B cell (primary cell): ENCODE data around the gene BSND. TPM values are rescaled to one million over a fixed set of nuclear protein-coding genes. Genes with fewer than 3 reads are reported as not detected.

ENCODE experiments used
- ATAC-seq: fragments of 200-7000 bp; cut with Tn5 transposase; one replicate; pipeline ENCODE4 v1.10.0; 2021; ENCODE audit warnings: low read depth, mild to moderate bottlenecking, moderate number of reproducible peaks, moderate library complexity
- CTCF ChIA-PET: fragments of 350-600 bp; sonication (Branson Sonifier 250); formaldehyde crosslinking; loops from one replicate; lab custom pipeline; 2021; ENCODE audit warnings: antibody characterized with exemption, inconsistent platforms; lab: Charles Lee
- POLR2A ChIA-PET: fragments of 350-600 bp; sonication (Branson Sonifier 250); formaldehyde crosslinking; loops from one replicate; lab custom pipeline; 2021; ENCODE audit warnings: antibody characterized with exemption; lab: Charles Lee
- DNase-seq: peaks from one replicate; pipeline ENCODE4 v3.0.0; 2013
- H2AFZ ChIP-seq: 2 replicates; pipeline ENCODE4 v1.6.1; 2012; ENCODE audit warnings: mild to moderate bottlenecking, low read depth, low read length; ENCODE audit not compliant: insufficient read depth, poor library complexity, severe bottlenecking
- H3K27ac ChIP-seq, 2 donors: 1 replicate in 1 of 2; 2 replicates in 1 of 2; pipeline ENCODE4 v1.5.1; 2012 to 2013; ENCODE audit warnings: low read length in 2 of 2, mild to moderate bottlenecking in 2 of 2, moderate library complexity in 1 of 2
- H3K27me3 ChIP-seq, 4 experiments: fragments of 200-600 bp in 1 of 4; sonication (generic) in 1 of 4; replicated peaks in 1 of 4; 1 replicate in 2 of 4; 2 replicates in 2 of 4; pipeline versions ENCODE4 v1.6.1 to v1.7.0; 2013 to 2016; ENCODE audit warnings: low read length in 3 of 4, mild to moderate bottlenecking in 2 of 4, mixed read lengths in 1 of 4, moderate library complexity in 1 of 4; ENCODE audit not compliant: insufficient read depth in 4 of 4, control insufficient read depth in 3 of 4; ENCODE audit errors: control extremely low read depth in 1 of 4
- H3K36me3 ChIP-seq, 2 experiments: replicated peaks in 1 of 2; 1 replicate in 1 of 2; 2 replicates in 1 of 2; pipeline versions ENCODE4 v1.6.1 to v1.7.1; 2013; ENCODE audit warnings: low read length in 1 of 2; ENCODE audit not compliant: insufficient read depth in 2 of 2, control insufficient read depth in 1 of 2; ENCODE audit errors: control extremely low read depth in 1 of 2, extremely low read depth in 1 of 2
- H3K4me1 ChIP-seq, 2 donors: fragments of 200-600 bp in 1 of 2; sonication (generic) in 1 of 2; 1 replicate in 1 of 2; 2 replicates in 1 of 2; pipeline versions ENCODE4 v1.5.1 to v1.6.1; 2013 to 2017; ENCODE audit warnings: low read length in 2 of 2; ENCODE audit not compliant: control insufficient read depth in 2 of 2, insufficient read depth in 2 of 2
- H3K4me2 ChIP-seq: replicated peaks from 2 replicates; pipeline ENCODE3; 2012; ENCODE audit warnings: mild to moderate bottlenecking, low read depth, low read length; ENCODE audit not compliant: poor library complexity, severe bottlenecking
- H3K4me3 ChIP-seq, 5 experiments: fragments of 200-600 bp in 1 of 5; sonication (generic) in 1 of 5; 1 replicate in 3 of 5; 2 replicates in 2 of 5; pipeline versions ENCODE4 v1.5.1 to v1.7.0; 2011 to 2016; ENCODE audit warnings: low read length in 4 of 5, mild to moderate bottlenecking in 4 of 5, low read depth in 2 of 5, control low read depth in 1 of 5, moderate library complexity in 1 of 5; ENCODE audit not compliant: insufficient read depth in 1 of 5; ENCODE audit errors: control extremely low read depth in 1 of 5, extremely low read depth in 1 of 5
- H3K79me2 ChIP-seq: fragments of 200-600 bp; sonication (generic); one replicate; pipeline ENCODE4 v1.6.0; 2016; ENCODE audit warnings: low read length; ENCODE audit not compliant: control insufficient read depth, insufficient read depth
- H3K9ac ChIP-seq: fragments of 200-600 bp; sonication (generic); 2 replicates; pipeline ENCODE4 v1.6.1; 2017; ENCODE audit warnings: mild to moderate bottlenecking, low read length, moderate library complexity
- H3K9me3 ChIP-seq, 3 donors: one replicate each; pipeline versions ENCODE4 v1.6.1 to v1.7.1; 2013; ENCODE audit warnings: low read length in 2 of 3; ENCODE audit not compliant: control insufficient read depth in 2 of 3, insufficient read depth in 1 of 3; ENCODE audit errors: control extremely low read depth in 1 of 3
- H4K20me1 ChIP-seq: 2 replicates; pipeline ENCODE4 v1.6.0; 2012; ENCODE audit warnings: mild to moderate bottlenecking, low read length; ENCODE audit not compliant: insufficient read depth, control insufficient read depth, poor library complexity, severe bottlenecking
- H3K27ac Mint-ChIP-seq: one replicate; pipeline ENCODE4 v1.8.0; 2021; ENCODE audit warnings: mixed read lengths
- H3K27me3 Mint-ChIP-seq: one replicate; pipeline ENCODE4 v1.8.0; 2021; ENCODE audit warnings: mixed read lengths
- H3K4me1 Mint-ChIP-seq: one replicate; pipeline ENCODE4 v1.8.0; 2021; ENCODE audit warnings: mixed read lengths
- H3K4me3 Mint-ChIP-seq: one replicate; pipeline ENCODE4 v1.8.0; 2021; ENCODE audit warnings: mixed read lengths
- H3K9me3 Mint-ChIP-seq: one replicate; pipeline ENCODE4 v1.8.0; 2022; ENCODE audit warnings: mixed read lengths; ENCODE audit not compliant: insufficient read depth
- EZH2 ChIP-seq: IDR thresholded peaks from 2 replicates; pipeline ENCODE4 v1.6.1; 2012; ENCODE audit warnings: borderline replicate concordance, low read depth, mild to moderate bottlenecking, moderate library complexity, low read length; ENCODE audit not compliant: insufficient read depth, poor library complexity, severe bottlenecking
- WGBS: methylation state at CpG from one replicate; pipeline ENCODE4 v1.1.5; 2013; ENCODE audit warnings: missing lambda C conversion rate; ENCODE audit not compliant: insufficient coverage; 5-methylcytosine and 5-hydroxymethylcytosine counted together
- intact Hi-C: fragments of 100-400 bp; cut with micrococcal nuclease; formaldehyde crosslinking; loops from one replicate; pipeline ENCODE4 v1.10.0; 2022
- polyA plus RNA-seq: library from polyadenylated mRNA; depleted of rRNA; stranded (reverse); fragments of >200 nt; gene quantifications from 2 replicates; pipeline ENCODE4 v1.2.3, GENCODE V29; 2012
- total RNA-seq, 2 donors: library from RNA; stranded (reverse); fragments of 120-200 nt in 1 of 2; gene quantifications; 1 replicate in 1 of 2; 2 replicates in 1 of 2; pipeline versions ENCODE4 v1.2.3 to v1.2.4, GENCODE V29; 2013 to 2022
- TF ChIP-seq, protein P1 (sequence below): fragments of 200-600 bp; IDR thresholded peaks from one replicate; pipeline ENCODE4 v1.8.0; 2022; ENCODE audit warnings: antibody characterized with exemption, mild to moderate bottlenecking

Gene BSND
- total and polyA plus RNA-seq, 2 donors (not counting 1 experiment from before 2014, with no cell fraction given) = not detected

DNA sequence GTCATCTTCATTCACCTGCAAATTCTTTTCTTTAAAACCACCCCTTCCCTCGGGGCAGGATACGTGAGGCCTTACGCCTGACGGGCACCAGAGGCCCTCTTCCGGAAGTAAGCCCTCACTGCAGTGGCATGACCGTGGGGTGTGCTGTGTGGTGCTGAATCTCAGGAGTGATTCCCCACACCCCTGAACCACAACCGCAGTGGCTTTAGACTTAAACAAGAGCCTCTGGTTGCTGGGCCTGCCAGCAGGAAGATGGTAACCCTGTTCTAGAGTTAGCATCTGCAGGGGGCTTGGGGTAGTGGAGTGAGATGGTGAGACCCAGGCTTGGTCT, 12.1 kb downstream of the BSND start:
- no peaks in the 10 kb centered on the region for H4K20me1 ChIP-seq
- ChIA-PET CTCF (no interaction called here), POLR2A (no interaction called here)
- no peaks in the 10 kb centered on the region for H3K27me3 ChIP-seq
- WGBS = no CpG with 5 or more reads among the region's 7 CpGs
- H3K27ac ChIP-seq = no peak overlapping the region
- H3K9ac ChIP-seq = no peak overlapping the region
- H3K4me1 ChIP-seq = no peaks in the 10 kb centered on the region
- no peaks in the 10 kb centered on the region for H3K36me3 ChIP-seq
- DNase-seq (no peak), ATAC-seq (no peak)
- TF ChIP-seq, protein P1, sequence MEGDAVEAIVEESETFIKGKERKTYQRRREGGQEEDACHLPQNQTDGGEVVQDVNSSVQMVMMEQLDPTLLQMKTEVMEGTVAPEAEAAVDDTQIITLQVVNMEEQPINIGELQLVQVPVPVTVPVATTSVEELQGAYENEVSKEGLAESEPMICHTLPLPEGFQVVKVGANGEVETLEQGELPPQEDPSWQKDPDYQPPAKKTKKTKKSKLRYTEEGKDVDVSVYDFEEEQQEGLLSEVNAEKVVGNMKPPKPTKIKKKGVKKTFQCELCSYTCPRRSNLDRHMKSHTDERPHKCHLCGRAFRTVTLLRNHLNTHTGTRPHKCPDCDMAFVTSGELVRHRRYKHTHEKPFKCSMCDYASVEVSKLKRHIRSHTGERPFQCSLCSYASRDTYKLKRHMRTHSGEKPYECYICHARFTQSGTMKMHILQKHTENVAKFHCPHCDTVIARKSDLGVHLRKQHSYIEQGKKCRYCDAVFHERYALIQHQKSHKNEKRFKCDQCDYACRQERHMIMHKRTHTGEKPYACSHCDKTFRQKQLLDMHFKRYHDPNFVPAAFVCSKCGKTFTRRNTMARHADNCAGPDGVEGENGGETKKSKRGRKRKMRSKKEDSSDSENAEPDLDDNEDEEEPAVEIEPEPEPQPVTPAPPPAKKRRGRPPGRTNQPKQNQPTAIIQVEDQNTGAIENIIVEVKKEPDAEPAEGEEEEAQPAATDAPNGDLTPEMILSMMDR = no peak
- TF ChIP-seq EZH2 = no peak
- peaks cover 0 to 11% (median 0%) of the 10 kb centered on the region in 3 donors for H3K9me3 ChIP-seq
- H3K27me3 Mint-ChIP-seq = peaks cover 24% of the 10 kb centered on the region
- H3K4me3 ChIP-seq = no peak overlapping the region
- no peak overlapping the region for H2AFZ ChIP-seq
- H3K9me3 Mint-ChIP-seq = no peaks in the 10 kb centered on the region
- no peak overlapping the region for H3K4me2 ChIP-seq
- no peak overlapping the region for H3K4me3 Mint-ChIP-seq
- no peak overlapping the region for H3K27ac Mint-ChIP-seq
- H3K79me2 ChIP-seq = no peaks in the 10 kb centered on the region
- no peaks in the 10 kb centered on the region for H3K4me1 Mint-ChIP-seq
- intact Hi-C loops = no loop called here

DNA sequence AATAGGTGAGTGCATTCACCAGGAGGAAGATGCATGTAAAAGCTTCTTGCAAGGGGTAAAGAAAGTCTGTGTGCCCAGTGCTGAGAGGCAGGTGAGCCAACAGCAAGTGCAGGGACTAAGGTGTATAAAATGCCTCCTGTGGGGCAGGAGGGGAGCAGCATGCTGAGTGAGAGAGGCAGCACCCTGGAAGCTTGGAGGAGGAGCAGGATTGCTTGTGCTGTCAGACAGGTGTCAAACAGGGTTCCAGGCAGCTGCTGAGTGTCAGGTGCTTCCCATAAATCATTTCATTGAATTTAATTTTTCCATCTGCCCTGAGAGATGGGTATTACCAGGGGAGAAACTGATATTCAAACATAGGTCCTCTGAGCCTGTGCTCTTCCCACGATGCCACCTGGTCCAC, 13.9 kb downstream of the BSND start:
- no peaks in the 10 kb centered on the region for H3K79me2 ChIP-seq
- no peak overlapping the region for H3K27ac ChIP-seq
- H4K20me1 ChIP-seq = no peaks in the 10 kb centered on the region
- intact Hi-C loops = no loop called here
- no peaks in the 10 kb centered on the region for H3K4me1 ChIP-seq
- H3K27ac Mint-ChIP-seq = no peak overlapping the region
- H3K36me3 ChIP-seq = no peaks in the 10 kb centered on the region
- no peak for TF ChIP-seq EZH2
- TF ChIP-seq, protein P1 = no peak
- no peaks in the 10 kb centered on the region for H3K4me1 Mint-ChIP-seq
- H3K27me3 ChIP-seq = no peaks in the 10 kb centered on the region
- no peak for DNase-seq
- 80% methylated on average over 1 of the region's 1 CpG for WGBS
- peaks cover 28% of the 10 kb centered on the region for H3K27me3 Mint-ChIP-seq
- H3K9me3 Mint-ChIP-seq = no peaks in the 10 kb centered on the region
- no peak overlapping the region for H3K9ac ChIP-seq
- ChIA-PET CTCF (no interaction called here), POLR2A (no interaction called here)
- peaks cover 0 to 11% (median 0%) of the 10 kb centered on the region in 3 donors for H3K9me3 ChIP-seq
- H3K4me3 ChIP-seq = no peak overlapping the region
- H2AFZ ChIP-seq = no peak overlapping the region
- H3K4me3 Mint-ChIP-seq = no peak overlapping the region
- no peak for ATAC-seq
- no peak overlapping the region for H3K4me2 ChIP-seq
